DND-41 (cell line): ENCODE data around the gene ZNF76.

Experiments used
- ATAC-seq: fragments of 200-7000 bp; cut with Tn5 transposase; 3 replicates; pipeline ENCODE4 v1.9.1; 2021; ENCODE audit warnings: low read depth; ENCODE audit not compliant: insufficient read depth
- DNase-seq: peaks from one replicate; pipeline ENCODE4 v3.0.0-alpha.2; 2020
- H2AFZ ChIP-seq: 2 replicates; pipeline ENCODE4 v1.6.0; 2012; ENCODE audit warnings: low read depth, low read length
- H3K27ac ChIP-seq: 2 replicates; pipeline ENCODE4 v1.5.1; 2012; ENCODE audit warnings: low read length, inconsistent platforms
- H3K27me3 ChIP-seq: fragments of 200-600 bp; sonication (generic); 2 replicates; pipeline ENCODE4 v1.6.0; 2012; ENCODE audit warnings: low read length, mild to moderate bottlenecking, inconsistent platforms; ENCODE audit not compliant: insufficient read depth, poor library complexity
- H3K36me3 ChIP-seq: 2 replicates; pipeline ENCODE4 v1.5.1; 2012; ENCODE audit warnings: low read length, inconsistent platforms; ENCODE audit not compliant: insufficient read depth
- H3K4me1 ChIP-seq: 2 replicates; pipeline ENCODE4 v1.5.1; 2012; ENCODE audit warnings: mild to moderate bottlenecking, low read length; ENCODE audit not compliant: insufficient read depth
- H3K4me2 ChIP-seq: 2 replicates; pipeline ENCODE4 v1.6.0; 2012; ENCODE audit warnings: mild to moderate bottlenecking, moderate library complexity, low read length, inconsistent platforms; ENCODE audit not compliant: insufficient read depth
- H3K4me3 ChIP-seq, 2 experiments: fragments of 200-600 bp in 1 of 2; shearing (Covaris generic) in 1 of 2; 2 replicates each; pipeline ENCODE4 v1.5.1; 2012 to 2016; ENCODE audit warnings: inconsistent platforms in 2 of 2, low read length in 2 of 2, mild to moderate bottlenecking in 2 of 2, low read depth in 1 of 2, moderate library complexity in 1 of 2
- H3K79me2 ChIP-seq: 2 replicates; pipeline ENCODE4 v1.6.0; 2012; ENCODE audit warnings: low read length, inconsistent platforms; ENCODE audit not compliant: insufficient read depth
- H3K9ac ChIP-seq: 2 replicates; pipeline ENCODE4 v1.6.0; 2012; ENCODE audit warnings: low read depth, mild to moderate bottlenecking, inconsistent platforms, low read length, moderate library complexity
- H3K9me3 ChIP-seq: 2 replicates; pipeline ENCODE4 v1.5.1; 2012; ENCODE audit warnings: low read length, moderate library complexity, mild to moderate bottlenecking, inconsistent platforms; ENCODE audit not compliant: insufficient read depth, severe bottlenecking
- H4K20me1 ChIP-seq: 2 replicates; pipeline ENCODE4 v1.6.0; 2012; ENCODE audit warnings: low read length; ENCODE audit not compliant: insufficient read depth
- CTCF ChIP-seq: IDR thresholded peaks from 2 replicates; pipeline ENCODE4 v1.5.1; 2012; ENCODE audit warnings: borderline replicate concordance, low read length, moderate library complexity, mild to moderate bottlenecking; ENCODE audit not compliant: poor library complexity, severe bottlenecking; ENCODE audit errors: extremely low read depth
- EZH2 ChIP-seq: IDR thresholded peaks from 3 replicates; pipeline ENCODE4 v1.6.1; 2012; ENCODE audit warnings: borderline replicate concordance, low read depth, mild to moderate bottlenecking, moderate library complexity, low read length, inconsistent platforms; ENCODE audit not compliant: severe bottlenecking

ZNF76 gene

GRCh38 chr6:35294308-35294945, 34.9 kb downstream of the ZNF76 start:
- Histone ChIP-seq H3K4me3 (no peak overlapping the region), H3K9me3 (no peaks in the 10 kb centered on the region), H3K79me2 (peaks cover 18% of the 10 kb centered on the region), H3K9ac (no peak overlapping the region), H3K27ac (no peak overlapping the region), H3K36me3 (peaks cover 70% of the 10 kb centered on the region), H3K4me2 (no peak overlapping the region), H3K27me3 (no peaks in the 10 kb centered on the region), H4K20me1 (0 out of 2 replicates have a peak, but pooled peaks cover 3% of the 10 kb centered on the region), H3K4me1 (peaks cover 27% of the 10 kb centered on the region), H2AFZ (no peak overlapping the region)
- TF ChIP-seq CTCF (peak; percentile 83), EZH2 (no peak)
- DNase-seq (peak; percentile 59), ATAC-seq (0 out of 3 replicates have a peak, but pooled peaks have one; percentile 18)

- Histone ChIP-seq H3K27ac (no peak overlapping the region), H3K9ac (no peak overlapping the region), H2AFZ (no peak overlapping the region), H3K4me3 (no peak overlapping the region), H4K20me1 (no peaks in the 10 kb centered on the region), H3K36me3 (peaks cover 65% of the 10 kb centered on the region), H3K79me2 (peaks cover 24% of the 10 kb centered on the region), H3K4me1 (peaks cover 33% of the 10 kb centered on the region), H3K27me3 (no peaks in the 10 kb centered on the region), H3K9me3 (no peaks in the 10 kb centered on the region), H3K4me2 (no peak overlapping the region)
- no peak for DNase-seq
- ATAC-seq, result no peak
- TF ChIP-seq CTCF (no peak), EZH2 (no peak)
Observed at GRCh38 chr6:35295036-35295435, 35.5 kb downstream of the ZNF76 start.

GRCh38 chr6:35295521-35296315, 36.2 kb downstream of the ZNF76 start:
- DNase-seq (no peak), ATAC-seq (no peak)
- Histone ChIP-seq H3K9ac (no peak overlapping the region), H3K4me2 (no peak overlapping the region), H3K27ac (peak overlapping the region; percentile 89; the same call in 1 of the 2 replicates), H3K36me3 (peaks cover 62% of the 10 kb centered on the region), H4K20me1 (no peaks in the 10 kb centered on the region), H3K9me3 (no peaks in the 10 kb centered on the region), H2AFZ (no peak overlapping the region), H3K4me1 (peaks cover 40% of the 10 kb centered on the region), H3K79me2 (peaks cover 31% of the 10 kb centered on the region), H3K27me3 (no peaks in the 10 kb centered on the region), H3K4me3 (no peak overlapping the region)
- TF ChIP-seq CTCF, result no peak
- TF ChIP-seq EZH2, result no peak
